ENCODE results near the gene CPEB4.

The CPEB4 gene

DNA sequence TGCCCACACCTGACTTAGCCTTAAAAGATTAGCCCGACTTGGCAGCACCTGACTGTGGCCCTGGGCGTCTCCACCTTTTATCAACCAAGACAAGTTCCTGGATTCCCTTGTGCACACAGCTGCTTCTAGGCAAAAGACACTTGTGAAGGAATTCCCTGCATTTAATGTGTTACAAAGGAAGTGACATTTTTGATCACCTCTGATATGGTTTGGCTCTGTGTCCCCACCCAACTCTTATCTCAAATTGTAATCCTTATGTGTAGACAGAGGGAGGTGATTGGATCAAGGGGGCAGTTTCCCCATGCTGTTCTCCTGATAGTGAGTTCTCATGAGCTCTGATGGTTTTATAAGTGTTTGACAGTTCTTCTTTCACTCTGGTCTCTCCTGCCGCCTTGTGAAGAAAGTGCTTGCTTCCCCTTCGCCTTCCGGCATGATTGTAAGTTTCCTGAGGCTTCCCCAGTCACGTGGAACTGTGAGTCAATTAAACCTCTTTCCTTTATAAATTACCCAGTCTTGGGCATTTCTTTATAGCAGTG, 2.6 kb upstream of the CPEB4 start:
- DNase-seq = no peak

DNA sequence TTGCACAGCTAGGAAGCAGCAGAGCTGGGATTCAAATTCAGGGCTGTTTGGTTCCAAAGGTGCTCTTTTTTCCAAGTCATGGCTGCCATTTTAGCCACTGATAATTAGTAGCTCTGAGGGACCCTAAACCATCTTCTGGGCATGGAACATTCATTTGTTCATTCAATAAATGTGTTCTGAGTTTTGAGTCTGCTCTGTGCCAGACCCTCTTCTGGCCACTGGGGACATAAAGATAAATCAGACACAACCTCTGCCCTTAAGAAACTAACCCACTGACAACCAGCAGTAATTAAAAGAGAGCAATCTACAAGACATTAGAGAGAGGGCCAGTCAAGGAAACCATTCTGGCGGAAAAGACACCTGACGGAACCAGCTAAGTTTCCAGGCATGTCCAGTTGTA, 2.0 kb upstream of the CPEB4 start:
- no peak for DNase-seq

DNA sequence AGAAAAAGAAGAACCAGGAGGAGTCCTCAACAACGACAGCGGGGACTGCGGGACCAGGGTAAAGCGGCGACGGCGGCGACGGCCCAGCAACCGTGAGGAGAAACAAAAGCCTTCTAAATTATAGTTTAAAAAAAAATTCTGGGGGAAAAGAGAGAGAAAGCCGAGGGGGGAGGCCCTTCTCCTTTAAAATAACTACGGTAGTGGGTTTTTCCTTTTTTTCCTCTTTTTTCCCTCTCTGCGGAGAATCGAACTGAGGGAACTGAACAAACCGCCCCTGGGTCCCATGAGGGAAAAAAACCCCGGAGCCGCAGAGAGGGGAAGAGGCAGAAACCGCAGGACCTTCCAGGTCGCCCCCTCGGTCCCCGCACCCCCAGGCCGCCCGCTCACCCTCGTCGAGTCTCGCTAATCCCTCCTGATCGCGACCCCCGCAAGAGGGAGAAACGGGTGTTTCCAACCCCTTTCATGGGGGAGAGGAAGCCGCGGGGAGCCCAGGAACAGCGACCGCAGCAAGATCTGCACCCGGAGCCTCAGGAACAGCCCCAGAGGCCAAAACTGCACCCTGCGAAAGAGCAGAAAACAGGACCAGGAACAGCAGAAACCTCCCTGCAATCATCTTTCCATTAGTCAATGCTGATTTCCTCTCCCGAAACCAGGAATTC, 453 bp downstream of the CPEB4 start:
- peak; percentile 53 for DNase-seq

DNA sequence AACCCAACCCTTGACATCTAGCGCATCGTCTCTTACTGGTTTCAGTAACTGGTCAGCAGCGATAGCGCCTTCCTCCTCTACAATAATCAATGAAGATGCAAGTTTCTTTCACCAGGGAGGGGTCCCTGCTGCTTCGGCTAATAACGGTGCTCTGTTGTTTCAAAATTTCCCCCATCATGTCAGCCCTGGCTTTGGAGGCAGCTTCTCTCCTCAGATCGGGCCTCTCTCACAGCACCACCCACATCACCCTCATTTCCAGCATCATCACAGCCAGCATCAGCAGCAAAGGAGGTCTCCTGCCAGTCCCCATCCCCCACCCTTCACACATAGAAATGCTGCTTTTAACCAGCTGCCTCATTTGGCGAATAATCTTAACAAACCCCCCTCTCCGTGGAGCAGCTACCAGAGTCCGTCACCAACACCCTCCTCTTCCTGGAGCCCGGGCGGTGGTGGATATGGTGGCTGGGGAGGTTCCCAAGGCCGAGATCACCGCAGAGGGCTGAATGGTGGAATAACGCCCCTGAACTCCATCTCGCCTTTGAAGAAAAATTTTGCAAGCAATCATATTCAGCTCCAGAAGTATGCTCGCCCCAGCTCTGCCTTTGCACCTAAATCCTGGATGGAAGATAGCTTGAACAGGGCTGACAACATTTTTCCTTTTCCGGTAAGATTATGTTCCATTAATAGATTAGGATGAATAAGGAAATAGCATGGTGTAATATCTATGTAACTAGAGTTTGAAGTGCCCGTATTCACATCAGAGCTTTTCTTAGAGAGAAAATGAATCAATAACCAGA, 2.2 kb downstream of the CPEB4 start:
- DNase-seq = peak; percentile 50

DNA sequence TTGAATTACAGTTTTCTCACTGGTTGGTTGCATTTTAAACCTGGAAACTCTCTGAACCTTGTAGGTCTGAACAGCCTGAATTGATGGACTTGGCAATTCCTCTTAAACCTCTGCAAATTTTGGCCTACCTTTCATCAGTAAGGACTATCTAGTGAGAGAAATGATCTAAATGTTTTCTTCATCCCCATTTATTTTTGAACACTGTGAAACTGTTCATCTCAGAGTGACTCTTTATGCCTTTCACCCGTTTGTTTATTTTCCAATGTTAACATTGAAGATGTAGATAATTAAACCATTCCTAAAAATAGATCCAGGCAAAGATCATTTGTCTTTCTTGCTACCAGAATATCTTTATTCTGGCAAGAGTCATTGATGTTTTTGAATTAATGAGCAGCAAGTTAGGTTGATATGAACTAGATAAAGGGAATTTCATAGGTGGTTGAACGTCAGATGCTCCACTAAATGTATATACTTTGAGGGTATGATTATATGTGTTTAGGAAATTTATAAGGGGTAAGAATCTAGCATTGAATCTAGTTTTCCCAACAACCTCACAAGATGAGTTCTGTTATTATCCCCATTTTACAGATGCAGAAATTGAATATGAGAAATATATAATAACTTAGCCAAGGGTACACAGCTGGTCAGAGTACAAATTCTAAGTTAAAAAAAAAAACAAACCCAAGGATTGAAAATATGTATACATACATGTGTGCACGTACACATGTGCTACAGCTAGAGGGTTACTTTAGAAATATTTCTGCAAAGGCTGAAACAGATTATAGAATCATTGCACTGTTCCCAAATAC, 3.4 kb downstream of the CPEB4 start:
- DNase-seq = no peak

DNA sequence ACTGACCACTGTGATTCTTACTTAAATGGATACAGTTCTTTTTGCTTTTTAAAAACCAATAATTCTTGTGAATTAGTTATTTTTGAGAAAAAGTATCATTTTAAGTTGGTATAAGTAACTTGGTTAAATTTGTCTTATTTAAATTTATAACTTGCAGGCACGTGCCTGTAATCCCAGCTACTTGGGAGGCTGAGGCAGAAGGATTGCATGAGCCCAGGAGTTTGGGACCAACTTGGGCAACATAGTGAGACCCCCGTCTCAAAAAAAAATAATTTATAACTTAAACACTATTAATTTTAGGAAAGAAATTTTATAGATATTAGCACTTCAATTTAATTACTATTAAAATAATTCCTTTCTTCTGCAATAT, 5.0 kb downstream of the CPEB4 start:
- DNase-seq = no peak

DNA sequence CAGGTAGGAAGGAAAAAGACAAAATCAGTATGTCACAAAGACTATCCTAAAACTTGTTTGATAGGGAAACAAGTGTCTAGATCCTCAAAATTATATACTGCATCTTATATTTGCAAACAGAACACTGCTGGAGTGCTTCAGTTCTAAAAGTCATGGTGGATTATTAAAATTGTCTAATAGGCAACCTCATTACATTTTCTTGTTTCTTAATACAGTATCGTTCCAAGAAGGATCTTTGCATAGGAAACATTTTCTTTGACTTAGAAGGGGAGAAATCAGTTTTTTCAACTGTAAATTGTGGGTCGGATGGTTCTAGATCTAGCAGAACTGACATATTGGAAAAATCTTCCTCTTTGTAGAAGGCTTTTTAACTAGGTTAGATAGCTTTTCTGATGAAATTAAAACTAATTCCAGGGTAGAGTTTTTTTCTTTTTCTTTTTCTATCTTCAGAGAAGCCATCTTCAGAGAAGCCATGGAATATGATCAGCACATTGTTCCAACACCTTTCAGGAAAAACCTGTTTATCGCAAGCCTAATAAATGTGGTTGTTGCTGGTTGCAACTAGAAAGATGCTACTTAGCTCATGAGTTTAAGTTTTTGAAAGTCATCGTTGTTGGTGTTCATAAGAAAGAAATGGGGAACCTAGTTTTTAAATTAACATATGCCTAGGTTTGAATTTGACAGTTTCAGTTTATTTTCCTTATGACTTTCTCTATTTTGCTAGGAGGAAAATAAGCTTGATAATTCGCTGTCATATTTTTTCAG, 7.4 kb downstream of the CPEB4 start:
- no peak for DNase-seq

DNA sequence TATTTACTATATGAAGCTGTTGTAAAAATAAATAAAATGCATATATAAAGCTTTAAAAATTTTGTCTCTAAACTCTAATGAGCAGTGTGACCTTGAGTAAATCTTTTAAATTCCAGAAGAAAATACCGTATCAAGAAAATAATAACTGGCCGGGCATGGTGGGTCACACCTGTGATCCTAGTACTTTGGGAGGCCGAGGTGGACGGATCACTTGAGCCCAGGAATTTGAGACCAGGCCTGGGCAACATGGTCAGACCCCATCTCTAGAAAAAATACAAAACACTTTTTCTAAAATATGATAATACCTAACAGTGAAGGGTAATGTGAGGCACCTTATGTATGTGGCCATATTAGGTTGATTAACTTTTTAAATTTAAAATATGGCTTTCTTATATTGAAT, 8.5 kb downstream of the CPEB4 start:
- no peak for DNase-seq

DNA sequence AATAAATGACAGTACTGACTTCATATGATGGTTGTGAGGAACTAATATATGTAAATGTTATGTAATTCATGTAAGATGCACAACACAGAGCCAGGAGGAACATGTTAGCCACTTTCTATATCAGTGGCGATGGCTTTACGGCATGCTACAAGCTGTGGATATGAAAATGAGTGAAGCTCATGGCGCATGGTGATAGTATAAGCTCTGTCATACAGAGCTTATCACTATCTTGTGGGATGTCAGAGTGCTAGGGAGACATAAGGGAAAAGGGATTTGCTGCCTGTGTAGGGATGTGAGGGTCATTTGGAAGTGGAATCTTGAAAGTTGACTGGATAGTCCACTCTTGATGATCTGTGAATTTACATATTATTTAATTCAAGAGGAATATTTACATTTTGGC, 13.6 kb downstream of the CPEB4 start:
- no peak for DNase-seq

DNA sequence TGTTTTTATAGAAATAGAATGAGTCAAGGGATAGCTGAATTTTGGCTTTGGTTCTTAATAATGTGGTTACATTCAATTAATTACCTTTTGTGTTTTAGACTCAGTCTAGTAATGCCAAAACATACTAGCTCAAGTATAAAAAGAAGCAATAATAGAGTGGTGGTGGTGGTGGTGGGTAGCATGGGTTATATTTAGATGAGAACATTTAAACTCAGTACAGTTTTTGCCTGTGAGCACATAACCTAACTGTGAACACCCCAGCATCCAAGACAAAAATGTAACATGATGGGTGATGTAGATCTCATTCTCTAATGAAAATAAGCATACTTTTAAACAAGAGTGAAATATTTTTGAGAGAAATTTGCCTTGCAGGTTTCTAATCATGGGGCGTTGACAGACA, 14.2 kb downstream of the CPEB4 start:
- DNase-seq = no peak

DNA sequence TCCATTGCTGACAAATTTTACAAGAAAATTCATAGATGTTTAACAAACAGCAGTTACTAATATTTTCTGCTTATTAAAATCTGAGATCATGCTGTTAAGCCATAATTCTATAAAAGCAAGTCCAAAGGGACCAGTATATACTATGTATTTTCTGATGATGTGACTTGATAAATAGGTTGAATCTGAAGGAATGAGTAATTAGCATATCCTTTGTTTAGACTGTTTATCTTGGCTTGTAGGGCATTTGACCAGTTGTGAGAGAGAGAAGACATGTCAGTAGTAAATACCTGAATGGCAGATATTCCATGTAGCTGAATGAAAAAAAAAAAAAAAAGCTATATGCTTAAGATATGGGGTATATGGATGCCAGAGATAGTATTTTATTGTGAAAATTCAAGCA, 14.6 kb downstream of the CPEB4 start:
- DNase-seq = no peak

DNA sequence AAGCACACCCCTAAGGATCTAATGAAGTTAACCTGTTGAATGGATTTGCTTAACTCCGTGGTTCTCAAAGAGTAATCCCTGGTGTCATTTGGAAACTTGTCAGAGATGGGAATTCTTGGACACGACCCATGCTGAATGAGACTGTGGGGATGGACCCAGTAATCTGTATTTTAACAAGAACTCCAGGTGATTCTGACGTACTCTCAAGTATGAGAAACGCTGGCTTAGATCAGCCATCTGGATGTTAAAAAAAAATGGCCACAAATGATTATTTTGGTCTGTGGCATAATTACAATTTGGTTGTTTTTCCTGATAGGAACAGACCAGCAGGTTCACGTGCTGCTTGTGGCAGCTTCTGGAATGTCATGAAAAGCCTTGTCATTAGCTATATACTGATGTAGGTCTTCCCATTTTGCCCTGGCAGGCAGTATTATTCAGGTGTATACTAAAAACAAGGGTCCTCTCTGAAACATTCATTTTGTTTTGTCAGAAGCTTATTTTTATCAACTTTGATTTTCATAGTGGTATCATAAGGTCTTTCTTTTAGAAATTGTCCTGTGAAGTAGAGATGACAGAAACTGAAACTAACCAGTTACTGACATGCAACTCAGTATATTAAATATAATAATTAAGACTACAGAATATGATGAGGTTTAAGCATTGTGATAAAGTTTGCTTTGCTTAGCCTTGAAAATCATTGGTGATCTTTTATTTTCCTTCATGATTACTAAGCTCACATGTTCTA, 15.4 kb downstream of the CPEB4 start:
- no peak for DNase-seq

DNA sequence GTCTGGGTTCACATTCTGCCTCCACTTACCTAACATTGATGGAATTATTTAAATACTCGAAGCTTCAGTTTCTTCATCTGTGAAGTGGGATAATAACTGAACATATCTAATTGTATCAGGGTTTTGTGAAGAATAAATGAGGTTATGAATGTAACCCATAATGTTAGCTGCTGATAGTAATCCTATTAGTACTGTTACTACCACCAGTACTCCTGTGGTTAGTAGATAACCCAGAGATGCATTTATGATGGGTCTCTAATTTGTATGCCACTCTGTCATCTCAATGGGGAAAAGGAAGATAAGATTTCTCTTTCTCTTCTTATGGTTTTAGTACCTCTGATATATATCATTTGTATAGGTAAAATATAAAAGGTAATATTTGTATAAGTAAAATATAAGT, 16.0 kb downstream of the CPEB4 start:
- no peak for DNase-seq

DNA sequence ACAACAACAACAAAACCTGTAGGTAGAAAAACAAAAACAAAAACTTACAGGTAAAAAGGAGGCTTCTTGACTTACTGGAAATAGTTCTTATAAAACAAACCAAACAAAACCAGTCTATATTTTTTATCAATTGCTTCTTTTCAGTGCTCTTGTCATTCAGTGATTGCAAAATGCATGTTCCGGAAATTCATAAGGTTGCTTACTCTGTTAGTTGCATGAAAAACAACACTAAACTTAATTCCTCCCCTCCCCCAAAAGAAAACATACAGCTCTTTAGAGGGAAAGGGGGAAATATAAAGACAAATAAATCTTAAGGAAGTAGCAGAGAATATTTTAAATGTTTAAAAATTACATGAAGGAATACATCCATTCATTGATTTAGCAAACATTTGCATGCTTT, 19.1 kb downstream of the CPEB4 start:
- no peak for DNase-seq

DNA sequence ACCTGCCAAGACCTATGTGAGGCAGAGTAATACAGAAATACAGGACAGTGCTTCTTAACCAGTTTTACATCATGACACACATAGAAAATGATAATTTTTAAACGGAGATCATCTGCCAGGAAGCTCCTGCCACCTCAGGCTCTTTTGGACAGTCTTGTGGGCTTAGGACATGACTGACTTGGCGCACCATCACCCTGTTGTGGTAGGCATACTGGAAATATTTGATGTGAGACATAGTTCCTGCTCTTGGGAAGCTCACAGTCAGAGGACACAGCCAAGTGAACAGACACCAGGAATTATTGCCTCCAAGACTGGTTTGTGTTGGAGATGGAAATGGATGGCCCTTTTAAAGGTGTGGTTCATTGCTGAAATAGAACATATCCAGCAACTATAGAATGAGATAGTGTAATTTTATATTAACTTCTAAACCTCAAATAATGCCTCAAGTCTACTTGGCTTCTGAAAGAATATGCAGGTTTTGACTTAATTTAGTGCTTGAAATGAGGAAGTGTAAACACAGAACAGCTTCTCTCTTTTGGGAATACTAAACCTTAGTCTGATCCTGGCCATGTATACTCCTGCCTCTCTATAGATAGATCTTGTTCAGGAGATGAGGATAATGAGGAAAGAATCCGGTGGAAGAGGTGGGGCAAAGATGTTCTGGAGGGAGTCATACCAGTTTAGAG, 19.7 kb downstream of the CPEB4 start:
- DNase-seq = no peak

DNA sequence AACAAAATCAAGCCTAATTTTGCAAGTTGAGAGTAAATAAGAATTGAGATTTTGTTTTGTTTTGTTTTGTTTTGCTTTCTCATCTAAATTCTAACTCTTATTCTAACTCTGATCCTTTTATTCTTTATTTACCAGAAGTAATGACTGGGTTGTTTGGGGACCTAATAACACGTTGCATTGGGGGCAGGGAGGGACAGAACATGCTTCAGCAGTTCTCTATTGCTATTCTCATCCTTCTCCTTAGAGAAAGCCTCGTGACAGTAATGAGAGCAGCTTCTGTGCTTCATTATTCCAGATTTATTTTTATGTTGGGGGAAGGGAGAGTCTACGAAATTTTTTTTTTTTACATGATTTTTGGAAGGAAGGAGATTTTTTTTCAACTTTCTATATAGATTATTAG, 21.1 kb downstream of the CPEB4 start:
- no peak for DNase-seq

DNA sequence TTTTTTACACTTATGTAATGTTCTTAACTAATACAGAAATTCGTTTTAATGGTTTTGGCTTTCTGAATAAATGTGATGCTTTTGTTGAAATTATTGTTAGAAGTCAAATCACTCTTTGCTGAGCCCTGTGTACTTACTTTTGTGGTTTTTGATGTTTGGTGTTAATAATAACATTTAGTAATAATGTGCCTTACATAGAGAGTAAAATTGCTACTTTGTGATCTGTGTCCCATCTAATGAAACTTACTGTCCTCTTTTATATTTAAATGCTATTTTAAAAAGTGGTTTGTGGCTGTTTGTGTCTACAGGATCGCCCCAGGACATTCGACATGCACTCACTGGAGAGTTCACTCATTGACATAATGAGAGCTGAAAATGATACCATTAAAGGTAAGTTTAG, 22.1 kb downstream of the CPEB4 start:
- no peak for DNase-seq

DNA sequence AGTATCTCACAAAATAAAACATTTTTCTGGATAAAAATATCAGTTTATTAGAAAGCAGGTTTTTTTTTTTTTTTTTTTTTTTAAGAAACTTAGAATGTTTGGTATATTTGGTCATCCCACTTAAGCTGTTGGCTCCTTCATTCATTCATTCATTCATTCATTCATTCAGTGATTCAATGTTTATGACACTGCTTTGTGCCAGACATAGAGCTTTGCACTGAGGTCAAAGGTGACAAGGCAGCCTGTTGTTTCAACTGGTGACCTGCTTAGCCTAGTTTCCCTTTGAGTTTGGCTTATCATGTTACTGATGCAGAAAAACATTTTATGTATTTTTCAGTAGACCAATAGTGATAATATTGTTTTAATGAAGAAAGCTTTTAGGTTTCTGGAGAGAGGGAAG, 23.5 kb downstream of the CPEB4 start:
- no peak for DNase-seq

DNA sequence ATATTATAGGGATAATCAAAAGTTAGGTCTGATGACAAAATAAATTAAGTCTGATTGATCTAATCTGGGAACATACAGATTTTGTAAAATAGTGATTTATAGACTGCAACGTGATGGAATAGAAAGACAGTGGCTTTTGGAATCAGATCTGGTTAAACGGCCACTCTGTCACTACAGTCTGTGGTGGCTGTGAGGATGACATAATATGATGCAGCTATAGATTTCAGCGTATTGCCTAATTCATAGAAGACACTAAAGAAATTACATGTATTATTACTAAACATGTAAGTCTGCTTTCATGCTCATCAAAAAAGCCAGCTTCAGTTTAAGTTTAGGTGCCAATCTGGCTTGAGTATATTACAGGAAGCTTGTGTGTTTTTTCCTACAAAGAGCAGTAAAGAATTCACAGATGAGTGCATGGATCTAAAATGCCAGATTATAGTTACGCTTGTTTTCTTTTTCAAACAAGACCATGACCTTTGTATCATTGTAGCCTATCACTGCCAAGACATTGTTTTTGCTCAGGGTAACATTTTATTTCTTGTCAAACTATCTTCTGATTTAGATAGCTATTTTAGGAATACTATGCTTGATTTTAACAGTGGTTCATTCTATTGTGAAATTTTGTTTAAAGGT, 25.7 kb downstream of the CPEB4 start:
- no peak for DNase-seq

DNA sequence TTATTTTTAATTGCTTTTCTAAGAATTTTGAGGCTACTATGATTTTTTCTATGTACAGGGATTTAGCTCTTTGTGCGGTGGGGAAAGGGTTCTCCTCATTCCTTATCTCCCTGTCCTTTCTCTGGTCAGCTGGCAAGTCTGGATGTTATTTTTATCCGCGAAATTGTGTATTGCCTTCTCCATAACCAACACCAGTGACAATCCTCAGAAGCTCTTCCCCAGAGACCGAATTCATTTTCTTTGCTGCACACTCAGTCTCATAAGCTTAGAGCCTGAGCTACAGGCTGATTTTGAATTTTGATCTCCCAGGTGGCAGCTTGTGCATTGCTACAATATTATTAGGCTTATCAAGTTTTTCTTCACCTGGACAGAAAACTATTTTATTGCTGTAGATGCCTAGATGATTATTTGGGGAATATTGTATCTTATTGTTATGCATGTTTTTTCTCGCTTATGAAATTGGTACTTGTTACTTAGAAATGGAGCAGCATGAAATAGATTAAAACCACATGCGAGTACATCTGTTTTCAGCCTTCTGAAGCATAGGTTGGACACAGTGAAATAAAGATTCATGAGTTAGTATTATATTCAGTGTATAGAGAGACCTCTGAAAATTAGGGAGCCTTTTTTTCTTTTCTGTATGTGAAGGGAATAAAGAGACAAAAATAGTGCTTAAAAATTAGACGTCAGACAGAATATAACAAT, 27.3 kb downstream of the CPEB4 start:
- no peak for DNase-seq
